CD4-positive, alpha-beta T cell treated with Interleukin-4 for 1 hour (primary cell): ENCODE data around the gene DISP2.

Experiments
- DNase-seq, 2 donors: peaks; one replicate each; pipeline ENCODE4 v3.0.0-alpha.2; 2020 to 2022

Gene DISP2

DNA sequence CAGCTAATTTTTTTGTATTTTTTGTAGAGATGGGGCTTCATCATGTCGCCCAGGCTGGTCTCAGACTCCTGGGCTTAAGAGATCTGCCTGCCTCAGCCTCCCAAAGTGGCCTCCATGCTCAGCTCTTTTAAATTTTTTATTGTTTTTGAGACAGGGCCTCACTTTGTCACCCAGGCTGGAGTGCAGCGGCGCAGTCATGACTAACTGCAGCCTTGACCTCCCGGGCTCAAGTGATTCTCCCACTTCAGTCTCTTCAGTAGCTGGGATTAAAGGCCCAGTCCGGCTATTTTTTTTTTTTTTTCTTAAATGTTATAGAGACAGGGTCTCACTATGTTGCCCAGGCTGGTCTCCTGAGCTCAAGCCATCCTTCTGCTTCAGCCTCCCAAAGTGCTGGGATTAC is 67.7 kb downstream of the DISP2 start:
- DNase-seq, result no peak

- no peak for DNase-seq
Observed at GRCh38 chr15:40427188-40427587, 69.2 kb downstream of the DISP2 start.

DNA sequence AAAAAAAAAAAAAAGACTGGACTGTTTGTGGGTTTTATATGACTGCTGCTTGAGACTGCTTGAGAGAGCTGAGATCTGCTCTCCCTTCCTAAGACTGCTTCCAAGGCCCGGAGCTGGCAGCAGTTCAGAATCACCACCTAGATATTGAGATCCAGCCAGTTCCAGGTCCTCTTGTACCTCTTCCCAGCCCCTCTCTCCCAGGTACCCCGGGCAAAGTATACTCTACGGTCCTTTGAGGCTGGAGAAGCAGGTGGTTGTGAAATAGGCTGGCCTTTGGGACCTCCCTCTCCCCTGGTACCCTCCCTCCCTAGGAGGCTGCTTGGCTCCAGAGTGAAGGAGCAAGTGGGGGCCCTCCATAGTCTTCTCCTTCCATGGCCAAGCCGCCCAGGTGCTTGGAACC is 70.2 kb downstream of the DISP2 start:
- no peak for DNase-seq
